ENCODE results near the gene PIK3R5.

DNA sequence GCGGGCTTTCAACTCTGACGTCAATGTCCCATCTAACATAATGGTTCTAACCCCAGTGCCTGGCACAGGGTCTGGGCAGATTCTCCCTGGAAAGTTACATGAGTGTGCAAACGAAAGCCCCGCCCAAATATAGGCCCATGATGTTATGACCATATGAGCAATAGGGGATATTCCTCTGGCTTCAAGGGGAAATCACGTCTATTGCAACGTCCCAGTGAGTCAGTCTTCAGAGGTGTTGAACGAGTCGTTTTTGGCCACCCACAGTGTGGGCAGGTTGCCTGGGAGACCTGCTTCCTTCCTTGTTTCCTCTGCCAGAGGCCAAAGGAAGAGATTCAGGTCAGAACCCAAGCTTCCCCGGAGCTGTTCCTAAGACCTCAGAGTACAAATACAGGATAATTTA lies 30.3 kb downstream of the PIK3R5 start:
- TF ChIP-seq POLR2A (IDR thresholded peaks at IDR 0.05): no peak
- TF ChIP-seq, protein P1, sequence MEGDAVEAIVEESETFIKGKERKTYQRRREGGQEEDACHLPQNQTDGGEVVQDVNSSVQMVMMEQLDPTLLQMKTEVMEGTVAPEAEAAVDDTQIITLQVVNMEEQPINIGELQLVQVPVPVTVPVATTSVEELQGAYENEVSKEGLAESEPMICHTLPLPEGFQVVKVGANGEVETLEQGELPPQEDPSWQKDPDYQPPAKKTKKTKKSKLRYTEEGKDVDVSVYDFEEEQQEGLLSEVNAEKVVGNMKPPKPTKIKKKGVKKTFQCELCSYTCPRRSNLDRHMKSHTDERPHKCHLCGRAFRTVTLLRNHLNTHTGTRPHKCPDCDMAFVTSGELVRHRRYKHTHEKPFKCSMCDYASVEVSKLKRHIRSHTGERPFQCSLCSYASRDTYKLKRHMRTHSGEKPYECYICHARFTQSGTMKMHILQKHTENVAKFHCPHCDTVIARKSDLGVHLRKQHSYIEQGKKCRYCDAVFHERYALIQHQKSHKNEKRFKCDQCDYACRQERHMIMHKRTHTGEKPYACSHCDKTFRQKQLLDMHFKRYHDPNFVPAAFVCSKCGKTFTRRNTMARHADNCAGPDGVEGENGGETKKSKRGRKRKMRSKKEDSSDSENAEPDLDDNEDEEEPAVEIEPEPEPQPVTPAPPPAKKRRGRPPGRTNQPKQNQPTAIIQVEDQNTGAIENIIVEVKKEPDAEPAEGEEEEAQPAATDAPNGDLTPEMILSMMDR (IDR thresholded peaks at IDR 0.05): no peak

Measured in tibial nerve (tissue), 3 donors.